GM12878 (cell line): Measurements from ENCODE around the gene AEBP2. TPM values are rescaled to one million over a fixed set of nuclear protein-coding genes. Genes with fewer than 3 reads are reported as not detected.

Experiments used
- ATAC-seq: fragments of 200-7000 bp; cut with Tn5 transposase; 3 replicates; pipeline ENCODE4 v1.9.1; 2020; ENCODE audit warnings: mild to moderate bottlenecking, moderate library complexity
- BruUV-seq: library from RNA; stranded (reverse); fragments of 400-500 nt; replicated peaks from 2 replicates; lab custom pipeline; 2021; lab: Mats Ljungman, UMichigan
- CTCF ChIA-PET: fragments of 300-600 bp; sonication (Branson Sonifier 250); formaldehyde crosslinking; extraction: SDS; loops from one replicate; lab custom pipeline; 2021; ENCODE audit warnings: inconsistent platforms; lab: Yijun Ruan, JAX
- POLR2A ChIA-PET: fragments of 350-600 bp; formaldehyde crosslinking; extraction: SDS; loops from one replicate; lab custom pipeline; 2021; ENCODE audit warnings: inconsistent platforms; lab: Charles Lee
- RAD21 ChIA-PET: fragments of 300-600 bp; sonication (Branson Sonifier 250); formaldehyde crosslinking; loops from one replicate; lab custom pipeline; 2023; ENCODE audit warnings: antibody characterized with exemption; ENCODE audit not compliant: unreplicated experiment; lab: Charles Lee
- SMC1A ChIA-PET: fragments of 300-600 bp; sonication (Branson Sonifier 250); formaldehyde crosslinking; loops from one replicate; lab custom pipeline; 2023; ENCODE audit not compliant: unreplicated experiment, uncharacterized antibody; lab: Charles Lee
- DNase-seq: peaks from one replicate; pipeline ENCODE4 v3.0.0-alpha.2; 2011; ENCODE audit warnings: low read depth, low spot score
- FAIRE-seq: peaks from 3 replicates; lab custom pipeline; 2011; peaks lifted over from hg19 to GRCh38; lab: Jason Lieb, UNC
- H2AFZ ChIP-seq: 2 replicates; pipeline ENCODE4 v1.6.0; 2011; ENCODE audit warnings: low read depth, low read length, control low read depth; ENCODE audit not compliant: control insufficient read depth
- H3K27ac ChIP-seq: 2 replicates; pipeline ENCODE4 v1.5.1; 2011; ENCODE audit warnings: control low read depth; ENCODE audit not compliant: control insufficient read depth, insufficient read depth
- H3K27me3 ChIP-seq, 2 experiments: replicated peaks in 1 of 2; 2 replicates each; pipeline versions ENCODE4 v1.6.0 to v1.6.1; 2011; ENCODE audit warnings: low read length in 1 of 2; ENCODE audit not compliant: control insufficient read depth in 2 of 2, insufficient read depth in 2 of 2
- H3K36me3 ChIP-seq, 2 experiments: 2 replicates each; pipeline ENCODE4 v1.5.1; 2011; ENCODE audit warnings: low read length in 1 of 2; ENCODE audit not compliant: control insufficient read depth in 2 of 2, insufficient read depth in 2 of 2
- H3K4me1 ChIP-seq: 2 replicates; pipeline ENCODE4 v1.6.1; 2011; ENCODE audit warnings: mild to moderate bottlenecking, low read length, moderate library complexity, mixed read lengths; ENCODE audit not compliant: control insufficient read depth, insufficient read depth
- H3K4me2 ChIP-seq: 2 replicates; pipeline ENCODE4 v1.6.0; 2011; ENCODE audit warnings: control low read depth; ENCODE audit not compliant: control insufficient read depth, insufficient read depth
- H3K4me3 ChIP-seq: fragments of 200-600 bp; sonication (generic); 2 replicates; pipeline ENCODE4 v1.5.1; 2016
- H3K79me2 ChIP-seq: 2 replicates; pipeline ENCODE4 v1.6.0; 2011; ENCODE audit warnings: low read length; ENCODE audit not compliant: control insufficient read depth, insufficient read depth
- H3K9ac ChIP-seq: 2 replicates; pipeline ENCODE4 v1.8.0; 2011; ENCODE audit warnings: low read length, control low read depth, mixed read lengths; ENCODE audit not compliant: control insufficient read depth, insufficient read depth
- H3K9me3 ChIP-seq: replicated peaks from 3 replicates; pipeline ENCODE4 v1.5.1; 2011; ENCODE audit warnings: mild to moderate bottlenecking, low read length; ENCODE audit not compliant: control insufficient read depth, insufficient read depth
- H4K20me1 ChIP-seq: 2 replicates; pipeline ENCODE4 v1.6.0; 2011; ENCODE audit not compliant: control insufficient read depth, insufficient read depth
- BHLHE40 ChIP-seq, 2 experiments: fragments of 450-650 bp in 1 of 2; IDR thresholded peaks; 2 replicates each; pipeline ENCODE4 v1.6.1; 2011 to 2017; ENCODE audit warnings: low read depth in 2 of 2, borderline replicate concordance in 1 of 2, improper control_type of control experiment in 1 of 2, low read length in 1 of 2, mild to moderate bottlenecking in 1 of 2
- CREB1 ChIP-seq: IDR thresholded peaks from 2 replicates; pipeline ENCODE4 v1.6.1; 2012; ENCODE audit warnings: low read depth, mild to moderate bottlenecking, inconsistent platforms
- E2F8 ChIP-seq: fragments of 450-650 bp; IDR thresholded peaks from 2 replicates; pipeline ENCODE4 v1.6.1; 2018; ENCODE audit warnings: mild to moderate bottlenecking, low read depth, moderate library complexity; ENCODE audit not compliant: partially characterized antibody
- RFX5 ChIP-seq: IDR thresholded peaks from 2 replicates; pipeline ENCODE4 v1.6.1; 2011; ENCODE audit warnings: low read depth, low read length, improper control_type of control experiment
- TCF12 ChIP-seq: IDR thresholded peaks from 2 replicates; pipeline ENCODE4 v1.6.1; 2011; ENCODE audit warnings: low read depth, mild to moderate bottlenecking, low read length
- ZBTB4 ChIP-seq: fragments of 450-650 bp; formaldehyde crosslinking; IDR thresholded peaks from 2 replicates; pipeline ENCODE4 v1.4.0; 2022; ENCODE audit warnings: mild to moderate bottlenecking, moderate library complexity
- ZNF622 ChIP-seq: fragments of 450-650 bp; IDR thresholded peaks from 2 replicates; pipeline ENCODE4 v1.6.1; 2017; ENCODE audit warnings: mild to moderate bottlenecking, inconsistent platforms
- WGBS: methylation state at CpG from one replicate; pipeline ENCODE4 v1.1.6; 2016; ENCODE audit warnings: low lambda C conversion rate; ENCODE audit not compliant: insufficient replicate concordance, insufficient coverage; ENCODE audit errors: missing lambda C conversion rate; 5-methylcytosine and 5-hydroxymethylcytosine counted together
- in situ Hi-C: fragments of 300-500 bp; cut with MboI; formaldehyde crosslinking; loops from 9 replicates; pipeline ENCODE4 v1.14.3; 2018; ENCODE audit warnings: mixed read lengths
- intact Hi-C: fragments of 100-400 bp; cut with micrococcal nuclease; formaldehyde crosslinking; loops from one replicate; pipeline ENCODE4 v1.14.2; 2022; ENCODE audit not compliant: unreplicated experiment
- polyA plus RNA-seq, 11 experiments: library from polyadenylated mRNA; depleted of rRNA in 4 of 11; unstranded in 6 of 11; stranded (reverse) in 5 of 11; fragments of >200 nt; fragmentation: Nextera tagmentation in 4 of 11; fragmentation: Illumina TruSeq in 1 of 11; extraction: Ambion mirVana in 4 of 11; extraction: Trizol in 1 of 11; gene quantifications; 1 replicate in 1 of 11; 2 replicates in 10 of 11; pipeline versions ENCODE4 v1.2.1 to v1.2.3, GENCODE V29; 2011 to 2016; ENCODE audit warnings: inconsistent platforms in 2 of 11, missing spikeins in 2 of 11, low read depth in 1 of 11
- total RNA-seq, 4 experiments: library from RNA; depleted of rRNA in 3 of 4; stranded (reverse); fragments of >200 nt in 3 of 4; fragmentation: Illumina TruSeq in 1 of 4; extraction: Trizol in 1 of 4; gene quantifications; 2 replicates each; pipeline versions ENCODE4 v1.2.1 to v1.2.3, GENCODE V29; 2013 to 2021

Gene AEBP2
- total and polyA plus RNA-seq, 10 of the 15 experiments (the other 5 are each of a cell fraction or from before 2014, with no cell fraction given), result 17.6 to 126 (median 44.8) TPM

GRCh38 chr12:19447386-19447785 lies 8.1 kb downstream of the AEBP2 start (continued):
- TF ChIP-seq ZBTB4 (CRISPR knock-in tag), result no peak
- no peak for TF ChIP-seq RFX5
- no peak for TF ChIP-seq BHLHE40 (IDR thresholded peaks at IDR 0.05; ENCODE audit: borderline replicate concordance in 1 of 2, low read depth in 2 of 2, low read length in 1 of 2)

GRCh38 chr12:19449814-19450213 lies 10.5 kb downstream of the AEBP2 start:
- no peaks in the 10 kb centered on the region for H3K4me1 ChIP-seq
- no peaks in the 10 kb centered on the region for H3K27me3 ChIP-seq
- H3K4me2 ChIP-seq, result no peak overlapping the region
- ChIA-PET RAD21 (no interaction called here), CTCF (no interaction called here), POLR2A (no interaction called here)
- no peak overlapping the region for H3K4me3 ChIP-seq
- ATAC-seq, result no peak
- H4K20me1 ChIP-seq, result peaks cover 3% of the 10 kb centered on the region; the same call in 1 of the 2 replicates
- BruUV-seq, result TSS peak; percentile 5
- DNase-seq, result no peak
- WGBS, result 87% methylated on average over 4 of the region's 4 CpGs
- in situ Hi-C loops, result no loop called here
- H3K36me3 ChIP-seq, result peaks cover 0 to 3% of the 10 kb centered on the region in 2 experiments; a peak in 2 of 4 replicates
- H3K27ac ChIP-seq, result no peak overlapping the region
- no peak overlapping the region for H2AFZ ChIP-seq
- H3K9me3 ChIP-seq, result peaks cover 8% of the 10 kb centered on the region; the same call in 2 of the 3 replicates
- H3K79me2 ChIP-seq, result peaks cover 90% of the 10 kb centered on the region
- FAIRE-seq, result no peak
- intact Hi-C loops, result no loop called here
- TF ChIP-seq CREB1 (no peak), TCF12 (no peak), E2F8 (no peak), ZNF622 (no peak)
- TF ChIP-seq, all 136 proteins: peak for 0
- no peak overlapping the region for H3K9ac ChIP-seq
- SMC1A ChIA-PET, result interaction anchor here (1.0 to 1.8 kb wide), 3 partner anchors 9 to 29 kb away, joined by 3 to 10 read pairs (median 5); partner anchors contain the start of gene AEBP2
